ENCODE data around the gene PLTP. TPM values are rescaled to one million over a fixed set of nuclear protein-coding genes. Genes with fewer than 3 reads are reported as not detected.
A peak's percentile ranks its signal among the peaks of the same experiment; 100 is the strongest.

Gene PLTP
- total and polyA plus RNA-seq, 2 of the 13 experiments (the other 11 are each of a cell fraction or from before 2014, with no cell fraction given) = 16.9 to 28.6 TPM

GRCh38 chr20:45890985-45891983 is 20.7 kb downstream of the PLTP start, which contains the start of the genes CTSA and NEURL2 (continued):
- no peak; the same call in 1 of the 2 replicates for TF ChIP-seq EEA1 (CRISPR knock-in tag; IDR thresholded peaks at IDR 0.05; ENCODE audit: borderline replicate concordance)
- TF ChIP-seq ZFX (CRISPR knock-in tag; IDR thresholded peaks at IDR 0.05; ENCODE audit: low read depth) = peak; percentile 88
- TF ChIP-seq, protein P1, sequence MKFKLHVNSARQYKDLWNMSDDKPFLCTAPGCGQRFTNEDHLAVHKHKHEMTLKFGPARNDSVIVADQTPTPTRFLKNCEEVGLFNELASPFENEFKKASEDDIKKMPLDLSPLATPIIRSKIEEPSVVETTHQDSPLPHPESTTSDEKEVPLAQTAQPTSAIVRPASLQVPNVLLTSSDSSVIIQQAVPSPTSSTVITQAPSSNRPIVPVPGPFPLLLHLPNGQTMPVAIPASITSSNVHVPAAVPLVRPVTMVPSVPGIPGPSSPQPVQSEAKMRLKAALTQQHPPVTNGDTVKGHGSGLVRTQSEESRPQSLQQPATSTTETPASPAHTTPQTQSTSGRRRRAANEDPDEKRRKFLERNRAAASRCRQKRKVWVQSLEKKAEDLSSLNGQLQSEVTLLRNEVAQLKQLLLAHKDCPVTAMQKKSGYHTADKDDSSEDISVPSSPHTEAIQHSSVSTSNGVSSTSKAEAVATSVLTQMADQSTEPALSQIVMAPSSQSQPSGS (CRISPR knock-in tag; IDR thresholded peaks at IDR 0.05) = peak; percentile 97
- peak; percentile 91 for TF ChIP-seq KDM6A (CRISPR knock-in tag; IDR thresholded peaks at IDR 0.05; ENCODE audit: low read depth)
- peak; percentile 99 for TF ChIP-seq ZNF343 (CRISPR knock-in tag; IDR thresholded peaks at IDR 0.05)
- peak; percentile 98 for TF ChIP-seq ZBTB46 (CRISPR knock-in tag; IDR thresholded peaks at IDR 0.05; ENCODE audit: borderline replicate concordance)
- peak; percentile 80 for TF ChIP-seq MYNN (CRISPR knock-in tag; IDR thresholded peaks at IDR 0.05; ENCODE audit: low read depth)
- TF ChIP-seq HDAC2 (CRISPR knock-in tag; IDR thresholded peaks at IDR 0.05) = peak; percentile 100
- TF ChIP-seq ZBTB7B (CRISPR knock-in tag; IDR thresholded peaks at IDR 0.05) = peak; percentile 99
- TF ChIP-seq NCOA1 (CRISPR knock-in tag; IDR thresholded peaks at IDR 0.05) = peak; percentile 94; the same call in 1 of the 2 replicates
- no peak for TF ChIP-seq PHB2 (IDR thresholded peaks at IDR 0.05; ENCODE audit: partially characterized antibody)
- peak; percentile 98 for TF ChIP-seq BHLHE40 (IDR thresholded peaks at IDR 0.05; ENCODE audit: low read length)
- TF ChIP-seq TCF12 (IDR thresholded peaks at IDR 0.05) = no peak
- peak; percentile 98 for TF ChIP-seq TCF12 (CRISPR knock-in tag; IDR thresholded peaks at IDR 0.05)
- TF ChIP-seq ZNF496 (CRISPR knock-in tag; IDR thresholded peaks at IDR 0.05; ENCODE audit: insufficient replicate concordance) = no peak
- TF ChIP-seq GPN1 (CRISPR knock-in tag; IDR thresholded peaks at IDR 0.05; ENCODE audit: borderline replicate concordance) = peak; percentile 27; the same call in 1 of the 2 replicates
- TF ChIP-seq IKZF4 (CRISPR knock-in tag; IDR thresholded peaks at IDR 0.05; ENCODE audit: borderline replicate concordance, low read depth, not compliant biosample characterization) = peak; percentile 99
- TF ChIP-seq SOX13 (IDR thresholded peaks at IDR 0.05) = peak; percentile 68; the same call in 1 of the 2 replicates
- TF ChIP-seq SOX13 (CRISPR knock-in tag; conservative IDR thresholded peaks at IDR 0.05 in 1 of 2, IDR thresholded peaks at IDR 0.05 in 1 of 2) = peak in 1 of 2 experiments; percentile 94; a peak in 2 of 4 replicates
- TF ChIP-seq CEBPB (IDR thresholded peaks at IDR 0.05; ENCODE audit: borderline replicate concordance, low read depth, low read length) = no peak
- TF ChIP-seq ZNF296 (CRISPR knock-in tag; conservative IDR thresholded peaks at IDR 0.05) = peak; percentile 91
- peak; percentile 88 for TF ChIP-seq AFF4 (CRISPR knock-in tag; IDR thresholded peaks at IDR 0.05)
- TF ChIP-seq ZNF782 (CRISPR knock-in tag; IDR thresholded peaks at IDR 0.05; ENCODE audit: borderline replicate concordance) = peak; percentile 98

Measured in HepG2 (cell line).